ENCODE measurements around the gene PCA3. TPM values are rescaled to one million over a fixed set of nuclear protein-coding genes. Genes with fewer than 3 reads are reported as not detected.

The PCA3 gene
- not detected in 2 replicates for total RNA-seq (ENCODE audit: low replicate concordance)

DNA sequence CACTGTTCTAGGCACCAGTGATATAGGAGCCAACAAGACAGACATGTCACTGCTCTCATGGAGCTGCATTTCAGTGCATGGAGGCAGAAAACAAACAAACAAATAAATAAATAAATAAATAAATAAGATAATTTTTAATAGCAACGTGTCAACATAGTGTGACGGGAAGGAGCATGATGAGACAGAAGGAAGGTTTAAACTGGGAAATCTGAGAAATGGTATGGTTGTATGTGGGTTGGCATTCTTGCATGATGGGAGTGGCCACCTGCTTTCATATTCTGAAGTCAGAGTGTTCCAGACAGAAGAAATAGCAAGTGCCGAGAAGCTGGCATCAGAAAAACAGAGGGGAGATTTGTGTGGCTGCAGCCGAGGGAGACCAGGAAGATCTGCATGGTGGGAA lies at the start of gene PCA3:
Gene PCA3 (plus strand): TSS at position 301 of the 400 bp plus-strand sequence.

Other genes starting within 250 kb of the PCA3 start
- 7.7 and 16.7 TPM in 2 replicates for gene PRUNE2, start 141.7 kb downstream of the PCA3 start, total RNA-seq (ENCODE audit: low replicate concordance)